K562 (cell line): ENCODE data around the gene PRODH. TPM values are rescaled to one million over a fixed set of nuclear protein-coding genes. Genes with fewer than 3 reads are reported as not detected.
A peak's percentile ranks its signal among the peaks of the same experiment; 100 is the strongest.
"Not testable (repeated sequence)": the region's sequence is repeated elsewhere in the genome, so short reads cannot be mapped to it uniquely, and the experiment has no call there.

Experiments
- ATAC-seq: fragments of 200-7000 bp; cut with Tn5 transposase; 3 replicates; pipeline ENCODE4 v1.9.1; 2020; ENCODE audit warnings: moderate library complexity
- BruUV-seq: library from RNA; stranded (reverse); fragments of 400-500 nt; replicated peaks from 2 replicates; lab custom pipeline; 2021; lab: Mats Ljungman, UMichigan
- CTCF ChIA-PET: fragments of 300-600 bp; formaldehyde crosslinking; extraction: SDS; loops from one replicate; lab custom pipeline; 2021; ENCODE audit warnings: low intra/inter-chr PET ratio; lab: Yijun Ruan, JAX
- POLR2A ChIA-PET: fragments of 300-600, 350-650 bp; sonication (Branson Sonifier 250); formaldehyde crosslinking; extraction: SDS; loops from one replicate; lab custom pipeline; 2021; ENCODE audit warnings: antibody characterized with exemption, inconsistent platforms; lab: Yijun Ruan, JAX
- DNase-seq, 4 experiments: peaks; one replicate each; pipeline versions ENCODE4 v3.0.0 to v3.0.0-alpha.2; 2011 to 2018; ENCODE audit warnings: low spot score in 3 of 4, mixed read lengths in 3 of 4; ENCODE audit errors: extremely low read depth in 1 of 4
- FAIRE-seq: peaks from 2 replicates; lab custom pipeline; 2011; peaks lifted over from hg19 to GRCh38; lab: Jason Lieb, UNC
- H2AFZ ChIP-seq: 2 replicates; pipeline ENCODE4 v1.6.0; 2011; ENCODE audit warnings: low read depth, low read length, control low read depth, inconsistent platforms
- H3K27ac ChIP-seq: fragments of 200-600 bp; 3 replicates; pipeline ENCODE4 v1.8.0; 2011; ENCODE audit warnings: low read depth, mild to moderate bottlenecking, control low read depth, inconsistent platforms, low read length, moderate library complexity, mixed read lengths; ENCODE audit errors: extremely low read depth
- H3K27me3 ChIP-seq, 2 experiments: fragments of 300-600 bp in 1 of 2; 2 replicates in 1 of 2; 3 replicates in 1 of 2; pipeline versions ENCODE4 v1.6.0 to v1.8.0; 2011; ENCODE audit warnings: inconsistent platforms in 2 of 2, low read length in 2 of 2, mild to moderate bottlenecking in 1 of 2, mixed read lengths in 1 of 2, moderate library complexity in 1 of 2; ENCODE audit not compliant: control insufficient read depth in 2 of 2, insufficient read depth in 2 of 2
- H3K36me3 ChIP-seq: fragments of 300-600 bp; 3 replicates; pipeline ENCODE4 v1.8.0; 2011; ENCODE audit warnings: mild to moderate bottlenecking, low read length, inconsistent platforms; ENCODE audit not compliant: control insufficient read depth, insufficient read depth
- H3K4me1 ChIP-seq, 2 experiments: fragments of 200-600 bp in 1 of 2; replicated peaks in 1 of 2; 2 replicates in 1 of 2; 3 replicates in 1 of 2; pipeline versions ENCODE4 v1.5.1 to v1.8.0; 2011; ENCODE audit warnings: inconsistent platforms in 2 of 2, low read length in 2 of 2, mild to moderate bottlenecking in 1 of 2, mixed read lengths in 1 of 2, moderate library complexity in 1 of 2; ENCODE audit not compliant: control insufficient read depth in 2 of 2, insufficient read depth in 2 of 2
- H3K4me2 ChIP-seq: 2 replicates; pipeline ENCODE4 v1.6.1; 2011; ENCODE audit warnings: low read length, control low read depth, inconsistent platforms, mixed read lengths; ENCODE audit not compliant: insufficient read depth
- H3K4me3 ChIP-seq: fragments of 200-600 bp; sonication (generic), shearing (Covaris generic); 2 replicates; pipeline ENCODE4 v1.5.1; 2016; ENCODE audit warnings: control low read depth, inconsistent platforms
- H3K79me2 ChIP-seq: fragments of 200-600 bp; 3 replicates; pipeline ENCODE4 v1.8.0; 2011; ENCODE audit warnings: low read length, inconsistent platforms; ENCODE audit not compliant: control insufficient read depth, insufficient read depth
- H3K9ac ChIP-seq, 2 experiments: 2 replicates each; pipeline versions ENCODE4 v1.6.0 to v1.6.1; 2011; ENCODE audit warnings: low read depth in 2 of 2, low read length in 2 of 2, control low read depth in 1 of 2, inconsistent platforms in 1 of 2, mild to moderate bottlenecking in 1 of 2, mixed read lengths in 1 of 2; ENCODE audit not compliant: insufficient read depth in 1 of 2
- H3K9me1 ChIP-seq: one replicate; pipeline ENCODE4 v1.6.0; 2011; ENCODE audit warnings: inconsistent platforms, mild to moderate bottlenecking, low read length, moderate library complexity; ENCODE audit not compliant: control insufficient read depth, insufficient read depth
- H3K9me3 ChIP-seq: replicated peaks from 2 replicates; pipeline ENCODE4 v1.5.1; 2011; ENCODE audit warnings: low read depth, low read length, inconsistent platforms; ENCODE audit not compliant: control insufficient read depth, insufficient read depth
- H4K20me1 ChIP-seq: replicated peaks from 2 replicates; pipeline ENCODE4 v1.6.1; 2011; ENCODE audit warnings: low read length, inconsistent platforms, mixed read lengths; ENCODE audit not compliant: control insufficient read depth, insufficient read depth
- ATF3 ChIP-seq, 2 experiments: fragments of 450-650 bp in 1 of 2; sonication (generic) in 1 of 2; formaldehyde crosslinking in 1 of 2; IDR thresholded peaks in 1 of 2; conservative IDR thresholded peaks in 1 of 2; 2 replicates each; pipeline versions ENCODE4 v1.6.1 to v1.8.1; 2016 to 2023; ENCODE audit warnings: mild to moderate bottlenecking in 2 of 2, moderate library complexity in 2 of 2, inconsistent platforms in 1 of 2, missing genetic modification reagents in 1 of 2
- BHLHE40 ChIP-seq: IDR thresholded peaks from 2 replicates; pipeline ENCODE4 v1.6.1; 2011; ENCODE audit warnings: low read length, improper control_type of control experiment
- FOSL1 ChIP-seq: fragments of 200-800 bp; sonication (Bioruptor generic); conservative IDR thresholded peaks from 2 replicates; pipeline ENCODE4 v1.6.1; 2016; ENCODE audit warnings: missing genetic modification characterization, missing compliant biosample characterization
- JUND ChIP-seq, 2 experiments: IDR thresholded peaks; 2 replicates in 1 of 2; 3 replicates in 1 of 2; pipeline ENCODE4 v1.6.1; 2011; ENCODE audit warnings: borderline replicate concordance in 2 of 2, low read depth in 2 of 2, low read length in 2 of 2, improper control_type of control experiment in 1 of 2, missing biosample characterization in 1 of 2, missing genetic modification characterization in 1 of 2, missing genetic modification reagents in 1 of 2
- KDM1A ChIP-seq, 2 experiments: fragments of 450-650 bp; IDR thresholded peaks; 2 replicates each; pipeline ENCODE4 v1.6.1; 2016; ENCODE audit warnings: mild to moderate bottlenecking in 2 of 2
- NFE2 ChIP-seq: IDR thresholded peaks from 2 replicates; pipeline ENCODE4 v1.6.1; 2014; ENCODE audit warnings: antibody characterized with exemption, low read depth
- ZBTB1 ChIP-seq: sonication (generic); formaldehyde crosslinking; IDR thresholded peaks from 2 replicates; pipeline ENCODE4 v1.8.1; 2023; ENCODE audit warnings: missing genetic modification reagents, low read depth, mild to moderate bottlenecking, borderline replicate concordance
- WGBS: fragments of 100-300 bp; shearing (Covaris generic); methylation state at CpG from one replicate; pipeline ENCODE4 v1.1.6; 2016; ENCODE audit warnings: low coverage, mixed read lengths; ENCODE audit not compliant: insufficient coverage; ENCODE audit errors: missing lambda C conversion rate; 5-methylcytosine and 5-hydroxymethylcytosine counted together
- in situ Hi-C: fragments of 300-500 bp; cut with MboI; formaldehyde crosslinking; loops from 4 replicates; pipeline ENCODE4 v1.15.0; 2018; ENCODE audit warnings: inconsistent platforms, mixed read lengths
- intact Hi-C: fragments of 100-400 bp; cut with micrococcal nuclease; formaldehyde crosslinking; loops from 2 replicates; pipeline ENCODE4 v1.14.2; 2022
- polyA plus RNA-seq, 8 experiments: library from polyadenylated mRNA; depleted of rRNA in 4 of 8; stranded (reverse) in 5 of 8; unstranded in 3 of 8; fragments of >200 nt; fragmentation: Nextera tagmentation in 2 of 8; fragmentation: Illumina TruSeq in 1 of 8; extraction: Ambion mirVana in 2 of 8; extraction: Trizol in 1 of 8; gene quantifications; 2 replicates each; pipeline versions ENCODE4 v1.2.1 to v1.2.3, GENCODE V29; 2011 to 2014; ENCODE audit warnings: inconsistent platforms in 1 of 8, missing spikeins in 1 of 8
- total RNA-seq, 7 experiments: library from RNA; depleted of rRNA in 6 of 7; stranded (reverse); fragments of >200 nt in 6 of 7; fragmentation: Illumina TruSeq in 2 of 7; extraction: Trizol in 2 of 7; gene quantifications; 2 replicates each; pipeline versions ENCODE4 v1.2.1 to v1.2.3, GENCODE V29; 2011 to 2021; ENCODE audit warnings: low replicate concordance in 1 of 7
- TF ChIP-seq, protein P1 (sequence below): fragments of 200-800 bp; sonication (Bioruptor generic); IDR thresholded peaks from 2 replicates; pipeline ENCODE4 v1.6.1; 2017; ENCODE audit warnings: missing genetic modification characterization, missing compliant biosample characterization

Gene PRODH
- total and polyA plus RNA-seq, 9 of the 15 experiments (the other 6 are each of a cell fraction or from before 2014, with no cell fraction given): 0.07 to 0.11 TPM; not detected in 7

GRCh38 chr22:18958738-18959137 lies 22.6 kb upstream of the PRODH start:
- H3K79me2 ChIP-seq; ATAC-seq; H3K4me3 ChIP-seq; POLR2A ChIA-PET; H3K27ac ChIP-seq; H3K4me2 ChIP-seq; H3K9ac ChIP-seq; H3K9me1 ChIP-seq; H3K36me3 ChIP-seq; BruUV-seq; H3K4me1 ChIP-seq; H2AFZ ChIP-seq; H3K9me3 ChIP-seq; intact Hi-C loops; CTCF ChIA-PET; in situ Hi-C loops; TF ChIP-seq ATF3 (CRISPR knock-in tag; conservative IDR thresholded peaks at IDR 0.05): not testable (repeated sequence)
- FAIRE-seq (peak; percentile 35), DNase-seq (peak in 1 of 4 experiments; percentile 44)
- 1% methylated on average over 14 of the region's 14 CpGs for WGBS
- Histone ChIP-seq H3K27me3 (peaks cover 4 to 36% of the 10 kb centered on the region in 2 experiments; a peak in 3 of 5 replicates), H4K20me1 (peaks cover 13% of the 10 kb centered on the region)
- TF ChIP-seq ATF3 (IDR thresholded peaks at IDR 0.05): peak; percentile 62
- TF ChIP-seq FOSL1: peak; percentile 93
- peak; percentile 83; the same call in 1 of the 2 replicates for TF ChIP-seq ZBTB1
- TF ChIP-seq BHLHE40: 0 out of 2 replicates have a peak, but pooled peaks have one; percentile 30
- TF ChIP-seq NFE2: 0 out of 2 replicates have a peak, but pooled peaks have one; percentile 2
- TF ChIP-seq, protein P1, sequence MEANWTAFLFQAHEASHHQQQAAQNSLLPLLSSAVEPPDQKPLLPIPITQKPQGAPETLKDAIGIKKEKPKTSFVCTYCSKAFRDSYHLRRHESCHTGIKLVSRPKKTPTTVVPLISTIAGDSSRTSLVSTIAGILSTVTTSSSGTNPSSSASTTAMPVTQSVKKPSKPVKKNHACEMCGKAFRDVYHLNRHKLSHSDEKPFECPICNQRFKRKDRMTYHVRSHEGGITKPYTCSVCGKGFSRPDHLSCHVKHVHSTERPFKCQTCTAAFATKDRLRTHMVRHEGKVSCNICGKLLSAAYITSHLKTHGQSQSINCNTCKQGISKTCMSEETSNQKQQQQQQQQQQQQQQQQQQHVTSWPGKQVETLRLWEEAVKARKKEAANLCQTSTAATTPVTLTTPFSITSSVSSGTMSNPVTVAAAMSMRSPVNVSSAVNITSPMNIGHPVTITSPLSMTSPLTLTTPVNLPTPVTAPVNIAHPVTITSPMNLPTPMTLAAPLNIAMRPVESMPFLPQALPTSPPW (CRISPR knock-in tag): peak; percentile 70
- TF ChIP-seq JUND (IDR thresholded peaks at IDR 0.05; ENCODE audit: borderline replicate concordance, low read depth, low read length): peak; percentile 53; the same call in 1 of the 2 replicates
- TF ChIP-seq JUND (tag; IDR thresholded peaks at IDR 0.05; ENCODE audit: borderline replicate concordance, low read depth, low read length): peak; percentile 23; the same call in 1 of the 3 replicates
- TF ChIP-seq KDM1A (IDR thresholded peaks at IDR 0.05): peak in 1 of 2 experiments; percentile 50; a peak in 3 of 4 replicates

- H3K4me3 ChIP-seq, H3K4me2 ChIP-seq, DNase-seq, ATAC-seq, H3K27ac ChIP-seq, CTCF ChIA-PET, intact Hi-C loops, H3K36me3 ChIP-seq, H3K4me1 ChIP-seq, H3K79me2 ChIP-seq, in situ Hi-C loops, H3K9me3 ChIP-seq, BruUV-seq, H2AFZ ChIP-seq, POLR2A ChIA-PET, H3K9me1 ChIP-seq, FAIRE-seq, H3K9ac ChIP-seq: not testable (repeated sequence)
- Histone ChIP-seq H4K20me1 (peaks cover 13% of the 10 kb centered on the region), H3K27me3 (peaks cover 4 to 36% of the 10 kb centered on the region in 2 experiments; a peak in 3 of 5 replicates)
- 3% methylated on average over 10 of the region's 18 CpGs for WGBS
Measured at GRCh38 chr22:18958321-18958705, 22.2 kb upstream of the PRODH start.
